DOHH2 (cell line): ENCODE measurements around the gene SERINC2.

Source experiments
- CTCF ChIP-seq: fragments of 200-600 bp; sonication (generic); IDR thresholded peaks from one replicate; pipeline ENCODE4 v1.5.1; 2014; ENCODE audit warnings: antibody characterized with exemption, mild to moderate bottlenecking, low read depth, low read length; ENCODE audit not compliant: poor library complexity, severe bottlenecking
- EZH2phosphoT487 ChIP-seq: fragments of 200-600 bp; sonication (generic); IDR thresholded peaks from 2 replicates; pipeline ENCODE4 v1.6.1; 2017; ENCODE audit warnings: borderline replicate concordance, mild to moderate bottlenecking, antibody characterized with exemption, low read length, moderate library complexity, mixed read lengths

GRCh38 chr1:31435471-31436409, 22.7 kb downstream of the SERINC2 start:
- TF ChIP-seq CTCF (no peak), EZH2phosphoT487 (no peak)
